ENCODE measurements around the gene TSPEAR. TPM values are rescaled to one million over a fixed set of nuclear protein-coding genes. Genes with fewer than 3 reads are reported as not detected.

TSPEAR gene
- total RNA-seq, 4 donors from 2014 or later: under 0.01 to 0.23 TPM; not detected in 2

GRCh38 chr21:44450402-44450801, 261.0 kb downstream of the TSPEAR start:
- H3K27ac ChIP-seq (replicated peaks in 1 of 4): no peak overlapping the region
- H3K4me1 ChIP-seq: peaks cover 0 to 10% (median 6%) of the 10 kb centered on the region in 4 donors
- peaks cover 0 to 12% (median 0%) of the 10 kb centered on the region in 4 donors for H3K9me3 ChIP-seq
- TF ChIP-seq, protein P1, sequence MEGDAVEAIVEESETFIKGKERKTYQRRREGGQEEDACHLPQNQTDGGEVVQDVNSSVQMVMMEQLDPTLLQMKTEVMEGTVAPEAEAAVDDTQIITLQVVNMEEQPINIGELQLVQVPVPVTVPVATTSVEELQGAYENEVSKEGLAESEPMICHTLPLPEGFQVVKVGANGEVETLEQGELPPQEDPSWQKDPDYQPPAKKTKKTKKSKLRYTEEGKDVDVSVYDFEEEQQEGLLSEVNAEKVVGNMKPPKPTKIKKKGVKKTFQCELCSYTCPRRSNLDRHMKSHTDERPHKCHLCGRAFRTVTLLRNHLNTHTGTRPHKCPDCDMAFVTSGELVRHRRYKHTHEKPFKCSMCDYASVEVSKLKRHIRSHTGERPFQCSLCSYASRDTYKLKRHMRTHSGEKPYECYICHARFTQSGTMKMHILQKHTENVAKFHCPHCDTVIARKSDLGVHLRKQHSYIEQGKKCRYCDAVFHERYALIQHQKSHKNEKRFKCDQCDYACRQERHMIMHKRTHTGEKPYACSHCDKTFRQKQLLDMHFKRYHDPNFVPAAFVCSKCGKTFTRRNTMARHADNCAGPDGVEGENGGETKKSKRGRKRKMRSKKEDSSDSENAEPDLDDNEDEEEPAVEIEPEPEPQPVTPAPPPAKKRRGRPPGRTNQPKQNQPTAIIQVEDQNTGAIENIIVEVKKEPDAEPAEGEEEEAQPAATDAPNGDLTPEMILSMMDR (IDR thresholded peaks at IDR 0.05): no peak
- TF ChIP-seq EP300 (IDR thresholded peaks at IDR 0.05) (no peak), POLR2A (IDR thresholded peaks at IDR 0.05; ENCODE audit: low read depth) (no peak), POLR2AphosphoS5 (IDR thresholded peaks at IDR 0.05) (no peak)
- WGBS: 76% methylated on average over 14 of the region's 14 CpGs
- DNase-seq (ENCODE audit: extremely low spot score): no peak
- peaks cover 0 to 34% (median 0%) of the 10 kb centered on the region in 4 donors for H3K27me3 ChIP-seq
- no peak overlapping the region for H3K4me3 ChIP-seq
- H3K36me3 ChIP-seq: no peaks in the 10 kb centered on the region
- intact Hi-C loops (cut with DNase I): no loop called here

DNA sequence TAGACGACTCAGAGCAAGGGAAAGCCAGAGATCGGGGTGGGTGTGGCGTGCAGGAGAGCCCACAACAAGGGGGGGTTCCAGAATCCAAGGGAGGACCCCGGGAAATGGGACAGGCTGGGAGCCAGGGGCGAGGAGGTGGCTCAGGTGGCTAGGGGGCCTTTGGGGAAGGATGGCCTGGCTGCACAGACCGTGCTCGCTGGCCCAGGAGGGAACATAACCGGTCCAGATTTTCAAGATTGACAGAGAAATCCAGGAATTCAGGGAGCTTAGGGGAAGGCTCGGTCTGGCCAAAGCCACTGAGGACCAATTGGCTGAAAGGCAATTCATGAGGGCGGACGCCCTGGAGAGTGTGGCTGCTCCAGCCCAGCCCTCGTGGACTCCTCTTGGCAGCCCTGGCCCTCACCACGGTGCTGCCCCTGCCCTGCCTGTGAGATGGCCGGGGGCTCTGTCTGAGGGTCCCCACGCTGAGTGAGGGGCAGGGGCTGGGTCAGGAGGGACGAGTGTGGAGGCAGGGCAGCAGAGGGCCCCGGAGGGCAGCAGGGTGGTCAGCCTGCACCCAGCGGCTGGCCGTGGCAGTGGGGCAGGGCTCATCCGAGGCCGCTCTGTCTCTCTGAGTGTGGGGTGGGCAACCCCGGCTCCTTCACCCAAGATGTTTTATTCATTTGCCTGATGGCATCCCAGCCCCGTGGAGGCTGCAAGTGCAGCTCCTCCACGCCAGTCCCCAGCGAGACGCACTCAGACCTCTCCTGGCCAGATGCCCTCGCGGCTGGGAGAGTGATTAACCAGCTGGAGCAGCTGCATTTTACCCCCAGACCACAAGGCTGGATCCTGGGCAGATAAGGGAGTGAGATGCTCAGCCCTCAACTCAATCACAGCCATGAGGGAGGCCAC, 261.7 kb downstream of the TSPEAR start:
- peaks cover 0 to 12% (median 0%) of the 10 kb centered on the region in 4 donors for H3K9me3 ChIP-seq
- DNase-seq (ENCODE audit: extremely low spot score): no peak
- peaks cover 0 to 36% (median 0%) of the 10 kb centered on the region in 4 donors for H3K27me3 ChIP-seq
- peaks cover 0 to 3% (median 1%) of the 10 kb centered on the region in 4 donors for H3K4me1 ChIP-seq
- intact Hi-C loops (cut with DNase I): no loop called here
- 67% methylated on average over 23 of the region's 28 CpGs for WGBS
- no peak overlapping the region for H3K27ac ChIP-seq (replicated peaks in 1 of 4)
- H3K36me3 ChIP-seq: no peaks in the 10 kb centered on the region
- TF ChIP-seq POLR2A (IDR thresholded peaks at IDR 0.05; ENCODE audit: low read depth): no peak
- no peak for TF ChIP-seq POLR2AphosphoS5 (IDR thresholded peaks at IDR 0.05)
- TF ChIP-seq, protein P1 (IDR thresholded peaks at IDR 0.05): no peak
- TF ChIP-seq EP300 (IDR thresholded peaks at IDR 0.05): no peak
- H3K4me3 ChIP-seq: no peak overlapping the region

DNA sequence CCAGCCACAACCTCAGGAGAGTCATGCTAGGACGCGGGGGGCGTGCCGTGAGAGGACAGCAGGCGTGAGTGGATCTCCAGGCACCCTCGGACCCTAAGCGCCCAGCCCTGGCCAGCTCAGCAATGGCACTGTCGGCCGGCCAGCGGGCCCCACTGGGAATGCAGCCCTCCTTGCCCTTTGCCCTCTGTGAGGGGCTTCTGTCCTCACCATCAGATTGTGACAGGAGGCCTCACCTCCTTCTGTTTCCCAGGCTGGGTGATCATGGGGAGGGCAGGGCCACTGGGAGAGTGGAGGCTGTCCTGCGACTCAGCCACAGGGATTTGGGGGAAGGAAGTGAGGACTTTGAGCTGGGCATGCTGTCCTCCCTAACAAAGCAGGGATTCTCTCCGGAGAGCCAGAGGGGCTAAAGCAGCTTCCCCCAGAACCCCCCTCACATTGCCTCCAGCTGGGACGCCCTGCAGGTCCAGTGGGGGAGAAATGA, 262.7 kb downstream of the TSPEAR start:
- DNase-seq (ENCODE audit: extremely low spot score): no peak
- no peaks in the 10 kb centered on the region for H3K36me3 ChIP-seq
- WGBS: 46% methylated on average over 10 of the region's 13 CpGs
- H3K9me3 ChIP-seq: peaks cover 0 to 12% (median 0%) of the 10 kb centered on the region in 4 donors
- intact Hi-C loops (cut with DNase I): no loop called here
- no peak overlapping the region for H3K4me3 ChIP-seq
- H3K27ac ChIP-seq (replicated peaks in 1 of 4): no peak overlapping the region
- TF ChIP-seq, protein P1 (IDR thresholded peaks at IDR 0.05): no peak
- H3K27me3 ChIP-seq: peaks cover 0 to 45% (median 0%) of the 10 kb centered on the region in 4 donors
- H3K4me1 ChIP-seq: no peaks in the 10 kb centered on the region

Small RNA genes lying within 50 kb of the gene (small RNA-seq; reads per million reads assigned to genes)
- gene KRTAP12-6P: 0 reads per million in 3 donors

Other genes starting within 250 kb of the TSPEAR start
- gene KRTAP10-1, start 171.4 kb downstream of the TSPEAR start, total RNA-seq: not detected
- not detected for gene KRTAP10-2, start 160.1 kb downstream of the TSPEAR start, total RNA-seq
- not detected for gene KRTAP10-3, start 152.8 kb downstream of the TSPEAR start, total RNA-seq
- gene KRTAP10-4, start 137.8 kb downstream of the TSPEAR start, total RNA-seq: not detected
- not detected for gene KRTAP10-5, start 131.0 kb downstream of the TSPEAR start, total RNA-seq
- not detected for gene KRTAP10-6, start 119.1 kb downstream of the TSPEAR start, total RNA-seq
- not detected for gene KRTAP10-7, start 111.0 kb downstream of the TSPEAR start, total RNA-seq
- not detected for gene KRTAP10-8, start 99.5 kb downstream of the TSPEAR start, total RNA-seq
- gene KRTAP10-9, start 84.5 kb downstream of the TSPEAR start, total RNA-seq: not detected
- not detected for gene KRTAP10-10, start 74.2 kb downstream of the TSPEAR start, total RNA-seq
- gene KRTAP10-11, start 65.2 kb downstream of the TSPEAR start, total RNA-seq: not detected
- not detected for gene KRTAP12-4, start 56.9 kb downstream of the TSPEAR start, total RNA-seq
- gene KRTAP12-3, start 53.6 kb downstream of the TSPEAR start, total RNA-seq: not detected
- gene KRTAP12-2, start 44.6 kb downstream of the TSPEAR start, total RNA-seq: not detected
- not detected for gene KRTAP12-1, start 29.4 kb downstream of the TSPEAR start, total RNA-seq
- gene KRTAP10-12, start 14.4 kb downstream of the TSPEAR start, total RNA-seq: not detected
- 100 to 1,000 TPM in 1 of 4 donors, 10 to 100 TPM in 3; 74.4 to 174 (median 81.7) TPM for gene UBE2G2, start 90.2 kb upstream of the TSPEAR start, total RNA-seq
- 10 to 100 TPM; 46.1 to 52.2 (median 48.6) TPM for gene SUMO3, start 106.5 kb upstream of the TSPEAR start, total RNA-seq
- gene PTTG1IP, start 162.1 kb upstream of the TSPEAR start, total RNA-seq: 100 to 1,000 TPM; 222 to 382 (median 302) TPM
- 100 to 1,000 TPM in 1 of 4 donors, 10 to 100 TPM in 3; 33.2 to 110 (median 44.0) TPM for gene ITGB2, start 209.3 kb upstream of the TSPEAR start, total RNA-seq
- 10 to 100 TPM; 20.8 to 59.3 (median 27.6) TPM for gene SLX9, start 228.5 kb upstream of the TSPEAR start, total RNA-seq